Epithelial cell of esophagus (primary cell): ENCODE data around the gene ARHGAP26.

ENCODE experiments used
- DNase-seq: peaks from one replicate; pipeline ENCODE4 v3.0.0; 2010; ENCODE audit warnings: low read depth
- H3K4me3 ChIP-seq: 2 replicates; pipeline ENCODE4 v1.5.1; 2011; ENCODE audit warnings: mild to moderate bottlenecking, low read length, control low read depth
- TF ChIP-seq, protein P1 (sequence below): IDR thresholded peaks from 2 replicates; pipeline ENCODE4 v1.5.1; 2011; ENCODE audit warnings: low read depth, mild to moderate bottlenecking, low read length, control low read depth, inconsistent platforms; ENCODE audit not compliant: insufficient read depth; ENCODE audit errors: missing control alignments

The ARHGAP26 gene

GRCh38 chr5:143237664-143238063 is 467.5 kb downstream of the ARHGAP26 start:
- no peak overlapping the region for H3K4me3 ChIP-seq
- TF ChIP-seq, protein P1, sequence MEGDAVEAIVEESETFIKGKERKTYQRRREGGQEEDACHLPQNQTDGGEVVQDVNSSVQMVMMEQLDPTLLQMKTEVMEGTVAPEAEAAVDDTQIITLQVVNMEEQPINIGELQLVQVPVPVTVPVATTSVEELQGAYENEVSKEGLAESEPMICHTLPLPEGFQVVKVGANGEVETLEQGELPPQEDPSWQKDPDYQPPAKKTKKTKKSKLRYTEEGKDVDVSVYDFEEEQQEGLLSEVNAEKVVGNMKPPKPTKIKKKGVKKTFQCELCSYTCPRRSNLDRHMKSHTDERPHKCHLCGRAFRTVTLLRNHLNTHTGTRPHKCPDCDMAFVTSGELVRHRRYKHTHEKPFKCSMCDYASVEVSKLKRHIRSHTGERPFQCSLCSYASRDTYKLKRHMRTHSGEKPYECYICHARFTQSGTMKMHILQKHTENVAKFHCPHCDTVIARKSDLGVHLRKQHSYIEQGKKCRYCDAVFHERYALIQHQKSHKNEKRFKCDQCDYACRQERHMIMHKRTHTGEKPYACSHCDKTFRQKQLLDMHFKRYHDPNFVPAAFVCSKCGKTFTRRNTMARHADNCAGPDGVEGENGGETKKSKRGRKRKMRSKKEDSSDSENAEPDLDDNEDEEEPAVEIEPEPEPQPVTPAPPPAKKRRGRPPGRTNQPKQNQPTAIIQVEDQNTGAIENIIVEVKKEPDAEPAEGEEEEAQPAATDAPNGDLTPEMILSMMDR: no peak
- no peak for DNase-seq

- TF ChIP-seq, protein P1: no peak
- no peak for DNase-seq
- H3K4me3 ChIP-seq: no peak overlapping the region
These were observed 468.4 kb downstream of the ARHGAP26 start for GRCh38 chr5:143238620-143239019.

DNA sequence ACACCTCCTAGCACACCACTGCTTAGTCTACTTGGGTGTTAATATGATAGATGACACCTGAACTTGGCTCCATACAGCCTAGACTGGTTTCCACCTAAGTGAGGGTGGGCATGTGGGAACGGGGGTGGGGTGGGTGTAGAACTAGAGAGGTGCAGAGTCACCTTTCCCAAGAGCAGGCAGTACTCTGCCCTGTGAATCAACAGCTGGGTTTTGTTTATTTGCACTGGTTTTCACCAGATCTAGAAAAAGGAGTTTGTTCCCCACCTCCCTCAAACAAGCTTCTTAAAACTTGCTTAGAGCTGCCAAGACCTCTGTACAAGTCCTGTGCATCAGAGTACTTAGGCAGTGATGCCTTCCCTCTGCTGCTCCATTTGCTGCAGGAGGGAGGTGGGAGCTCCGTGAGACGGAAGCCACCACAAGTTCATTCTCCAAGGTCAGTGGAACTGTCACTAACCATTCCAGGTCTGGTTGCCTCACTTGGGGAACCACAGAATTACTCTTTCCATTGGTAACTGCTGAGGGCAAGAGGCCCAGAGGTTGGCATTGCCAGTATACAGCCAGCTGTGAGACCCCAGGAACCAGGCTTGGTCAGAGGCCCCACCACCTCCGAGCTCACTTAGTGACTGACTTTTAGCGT is 469.8 kb downstream of the ARHGAP26 start:
- no peak for DNase-seq
- TF ChIP-seq, protein P1: no peak
- no peak overlapping the region for H3K4me3 ChIP-seq

DNA sequence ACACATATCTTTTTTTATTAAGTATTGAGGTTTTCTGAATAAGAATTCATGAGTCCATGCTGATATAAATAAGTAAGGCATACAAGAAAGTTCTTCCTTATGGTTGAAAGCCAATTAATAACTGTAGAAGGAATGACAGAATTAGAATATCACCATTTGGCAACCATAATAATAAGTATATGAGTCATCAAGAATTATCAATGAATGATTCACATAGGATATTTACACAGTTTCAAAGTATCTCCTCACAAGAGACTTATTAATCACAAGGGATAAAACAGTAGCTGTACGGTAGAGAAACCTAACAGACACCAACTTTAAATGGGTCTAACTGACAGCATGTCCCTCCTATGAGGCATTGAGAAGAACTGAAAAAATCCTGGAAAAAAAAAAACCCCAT is 471.7 kb downstream of the ARHGAP26 start:
- no peak overlapping the region for H3K4me3 ChIP-seq
- TF ChIP-seq, protein P1: no peak
- peak; percentile 76 for DNase-seq

GRCh38 chr5:143243103-143243502 is 472.9 kb downstream of the ARHGAP26 start:
- no peak overlapping the region for H3K4me3 ChIP-seq
- no peak for DNase-seq
- TF ChIP-seq, protein P1: no peak

DNA sequence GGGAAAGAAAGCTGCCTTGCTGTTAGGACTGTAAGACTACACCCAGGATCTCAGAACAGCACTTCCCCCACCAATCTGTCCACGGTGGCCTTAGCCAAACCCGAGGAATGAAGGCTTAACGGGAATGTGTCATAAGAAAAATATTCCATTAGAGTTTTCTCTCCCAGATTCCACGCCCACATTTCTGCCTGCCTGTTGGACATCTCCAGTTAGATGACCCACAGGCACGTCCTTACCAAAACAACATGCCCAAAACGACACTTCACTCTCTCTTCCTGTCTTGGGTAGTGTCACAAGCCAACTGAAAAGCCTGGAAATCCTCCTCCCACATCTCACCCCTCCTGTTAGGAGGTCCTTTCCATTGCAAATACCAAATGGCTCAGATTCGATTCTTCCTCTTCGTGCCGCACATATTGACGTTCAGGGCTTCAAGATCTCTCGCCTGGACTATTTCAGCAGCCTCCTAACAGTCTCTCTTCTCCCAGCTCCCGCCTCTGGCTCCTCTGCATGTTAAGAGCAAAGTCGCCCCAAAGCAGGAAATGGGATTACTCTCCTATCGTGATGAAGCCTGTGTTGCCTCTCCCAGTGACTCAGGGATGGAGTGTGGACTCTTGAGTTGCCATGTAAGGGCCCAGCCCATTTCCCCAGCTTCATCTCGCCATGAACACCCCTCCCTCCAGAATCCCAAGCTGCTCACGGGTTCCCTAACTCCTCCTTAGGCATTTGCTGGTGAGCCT is 474.0 kb downstream of the ARHGAP26 start:
- TF ChIP-seq, protein P1: no peak
- DNase-seq: peak; percentile 96
- H3K4me3 ChIP-seq: peak overlapping the region; percentile 15
